GM12878 (cell line): Measurements from ENCODE around the gene DYNLT4. TPM values are rescaled to one million over a fixed set of nuclear protein-coding genes. Genes with fewer than 3 reads are reported as not detected.

Source experiments
- ATF2 ChIP-seq: IDR thresholded peaks from 2 replicates; pipeline ENCODE4 v1.6.1; 2012; ENCODE audit warnings: low read length, inconsistent platforms
- BHLHE40 ChIP-seq, 2 experiments: fragments of 450-650 bp in 1 of 2; IDR thresholded peaks; 2 replicates each; pipeline ENCODE4 v1.6.1; 2011 to 2017; ENCODE audit warnings: low read depth in 2 of 2, borderline replicate concordance in 1 of 2, improper control_type of control experiment in 1 of 2, low read length in 1 of 2, mild to moderate bottlenecking in 1 of 2
- BMI1 ChIP-seq: fragments of 450-650 bp; IDR thresholded peaks from 2 replicates; pipeline ENCODE4 v1.6.1; 2016; ENCODE audit warnings: mild to moderate bottlenecking, moderate library complexity, borderline replicate concordance
- CEBPZ ChIP-seq: fragments of 150-350 bp; IDR thresholded peaks from 2 replicates; pipeline ENCODE4 v1.6.1; 2016; ENCODE audit warnings: low read depth, low read length
- FOXM1 ChIP-seq: IDR thresholded peaks from 2 replicates; pipeline ENCODE4 v1.6.1; 2012; ENCODE audit warnings: low read depth, mild to moderate bottlenecking, inconsistent platforms, low read length, moderate library complexity
- IKZF1 ChIP-seq: fragments of 450-650 bp; conservative IDR thresholded peaks from 2 replicates; pipeline ENCODE4 v1.6.1; 2017; ENCODE audit warnings: antibody characterized with exemption, mild to moderate bottlenecking
- MEF2A ChIP-seq: IDR thresholded peaks from 2 replicates; pipeline ENCODE4 v1.6.1; 2011; ENCODE audit warnings: low read depth, mild to moderate bottlenecking, low read length, moderate library complexity; ENCODE audit not compliant: insufficient read depth
- PML ChIP-seq: IDR thresholded peaks from 2 replicates; pipeline ENCODE4 v1.6.1; 2012; ENCODE audit warnings: low read length, inconsistent platforms
- SIX5 ChIP-seq: IDR thresholded peaks from 2 replicates; pipeline ENCODE4 v1.6.1; 2011; ENCODE audit warnings: mild to moderate bottlenecking, low read depth, low read length, moderate library complexity; ENCODE audit not compliant: severe bottlenecking
- SMARCA5 ChIP-seq: fragments of 450-650 bp; IDR thresholded peaks from 2 replicates; pipeline ENCODE4 v1.6.1; 2017; ENCODE audit warnings: mild to moderate bottlenecking
- SMC3 ChIP-seq: IDR thresholded peaks from 2 replicates; pipeline ENCODE4 v1.6.1; 2011; ENCODE audit warnings: low read length, improper control_type of control experiment, borderline replicate concordance
- polyA plus RNA-seq, 11 experiments: library from polyadenylated mRNA; depleted of rRNA in 4 of 11; unstranded in 6 of 11; stranded (reverse) in 5 of 11; fragments of >200 nt; fragmentation: Nextera tagmentation in 4 of 11; fragmentation: Illumina TruSeq in 1 of 11; extraction: Ambion mirVana in 4 of 11; extraction: Trizol in 1 of 11; gene quantifications; 1 replicate in 1 of 11; 2 replicates in 10 of 11; pipeline versions ENCODE4 v1.2.1 to v1.2.3, GENCODE V29; 2011 to 2016; ENCODE audit warnings: inconsistent platforms in 2 of 11, missing spikeins in 2 of 11, low read depth in 1 of 11
- total RNA-seq, 4 experiments: library from RNA; depleted of rRNA in 3 of 4; stranded (reverse); fragments of >200 nt in 3 of 4; fragmentation: Illumina TruSeq in 1 of 4; extraction: Trizol in 1 of 4; gene quantifications; 2 replicates each; pipeline versions ENCODE4 v1.2.1 to v1.2.3, GENCODE V29; 2013 to 2021
- TF ChIP-seq, protein P1 (sequence below): IDR thresholded peaks from 2 replicates; pipeline ENCODE4 v1.6.1; 2011; ENCODE audit warnings: borderline replicate concordance, low read depth, mild to moderate bottlenecking, moderate library complexity, mixed read lengths, low read length; ENCODE audit not compliant: insufficient read depth; ENCODE audit errors: extremely low read length
- TF ChIP-seq, protein P2 (sequence below): fragments of 450-650 bp; formaldehyde crosslinking; IDR thresholded peaks from 2 replicates; pipeline ENCODE4 v1.4.0; 2020; ENCODE audit warnings: mild to moderate bottlenecking, moderate library complexity
- TF ChIP-seq, protein P3 (sequence below): IDR thresholded peaks from 2 replicates; pipeline ENCODE4 v1.6.1; 2012; ENCODE audit warnings: mild to moderate bottlenecking, low read depth, low read length

DYNLT4 gene
- total and polyA plus RNA-seq, 10 of the 15 experiments (the other 5 are each of a cell fraction or from before 2014, with no cell fraction given), result 0.23 to 0.28 TPM; not detected in 8

- TF ChIP-seq SMC3 (no peak), PML (peak; percentile 99), MEF2A (0 out of 2 replicates have a peak, but pooled peaks have one; percentile 41), BHLHE40 (IDR thresholded peaks at IDR 0.05; ENCODE audit: borderline replicate concordance in 1 of 2, low read depth in 2 of 2, low read length in 1 of 2) (peak; percentile 47 to 84; a peak in 3 of 4 replicates), SIX5 (peak; percentile 42), SMARCA5 (0 out of 2 replicates have a peak, but pooled peaks have one; percentile 60), FOXM1 (0 out of 2 replicates have a peak, but pooled peaks have one; percentile 78), BMI1 (no peak), CEBPZ (no peak), IKZF1 (peak; percentile 72), ATF2 (no peak)
- TF ChIP-seq, protein P1, sequence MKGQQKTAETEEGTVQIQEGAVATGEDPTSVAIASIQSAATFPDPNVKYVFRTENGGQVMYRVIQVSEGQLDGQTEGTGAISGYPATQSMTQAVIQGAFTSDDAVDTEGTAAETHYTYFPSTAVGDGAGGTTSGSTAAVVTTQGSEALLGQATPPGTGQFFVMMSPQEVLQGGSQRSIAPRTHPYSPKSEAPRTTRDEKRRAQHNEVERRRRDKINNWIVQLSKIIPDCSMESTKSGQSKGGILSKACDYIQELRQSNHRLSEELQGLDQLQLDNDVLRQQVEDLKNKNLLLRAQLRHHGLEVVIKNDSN, result peak; percentile 14
- TF ChIP-seq, protein P2, sequence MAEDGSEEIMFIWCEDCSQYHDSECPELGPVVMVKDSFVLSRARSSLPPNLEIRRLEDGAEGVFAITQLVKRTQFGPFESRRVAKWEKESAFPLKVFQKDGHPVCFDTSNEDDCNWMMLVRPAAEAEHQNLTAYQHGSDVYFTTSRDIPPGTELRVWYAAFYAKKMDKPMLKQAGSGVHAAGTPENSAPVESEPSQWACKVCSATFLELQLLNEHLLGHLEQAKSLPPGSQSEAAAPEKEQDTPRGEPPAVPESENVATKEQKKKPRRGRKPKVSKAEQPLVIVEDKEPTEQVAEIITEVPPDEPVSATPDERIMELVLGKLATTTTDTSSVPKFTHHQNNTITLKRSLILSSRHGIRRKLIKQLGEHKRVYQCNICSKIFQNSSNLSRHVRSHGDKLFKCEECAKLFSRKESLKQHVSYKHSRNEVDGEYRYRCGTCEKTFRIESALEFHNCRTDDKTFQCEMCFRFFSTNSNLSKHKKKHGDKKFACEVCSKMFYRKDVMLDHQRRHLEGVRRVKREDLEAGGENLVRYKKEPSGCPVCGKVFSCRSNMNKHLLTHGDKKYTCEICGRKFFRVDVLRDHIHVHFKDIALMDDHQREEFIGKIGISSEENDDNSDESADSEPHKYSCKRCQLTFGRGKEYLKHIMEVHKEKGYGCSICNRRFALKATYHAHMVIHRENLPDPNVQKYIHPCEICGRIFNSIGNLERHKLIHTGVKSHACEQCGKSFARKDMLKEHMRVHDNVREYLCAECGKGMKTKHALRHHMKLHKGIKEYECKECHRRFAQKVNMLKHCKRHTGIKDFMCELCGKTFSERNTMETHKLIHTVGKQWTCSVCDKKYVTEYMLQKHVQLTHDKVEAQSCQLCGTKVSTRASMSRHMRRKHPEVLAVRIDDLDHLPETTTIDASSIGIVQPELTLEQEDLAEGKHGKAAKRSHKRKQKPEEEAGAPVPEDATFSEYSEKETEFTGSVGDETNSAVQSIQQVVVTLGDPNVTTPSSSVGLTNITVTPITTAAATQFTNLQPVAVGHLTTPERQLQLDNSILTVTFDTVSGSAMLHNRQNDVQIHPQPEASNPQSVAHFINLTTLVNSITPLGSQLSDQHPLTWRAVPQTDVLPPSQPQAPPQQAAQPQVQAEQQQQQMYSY (CRISPR knock-in tag), result no peak
- TF ChIP-seq, protein P3, sequence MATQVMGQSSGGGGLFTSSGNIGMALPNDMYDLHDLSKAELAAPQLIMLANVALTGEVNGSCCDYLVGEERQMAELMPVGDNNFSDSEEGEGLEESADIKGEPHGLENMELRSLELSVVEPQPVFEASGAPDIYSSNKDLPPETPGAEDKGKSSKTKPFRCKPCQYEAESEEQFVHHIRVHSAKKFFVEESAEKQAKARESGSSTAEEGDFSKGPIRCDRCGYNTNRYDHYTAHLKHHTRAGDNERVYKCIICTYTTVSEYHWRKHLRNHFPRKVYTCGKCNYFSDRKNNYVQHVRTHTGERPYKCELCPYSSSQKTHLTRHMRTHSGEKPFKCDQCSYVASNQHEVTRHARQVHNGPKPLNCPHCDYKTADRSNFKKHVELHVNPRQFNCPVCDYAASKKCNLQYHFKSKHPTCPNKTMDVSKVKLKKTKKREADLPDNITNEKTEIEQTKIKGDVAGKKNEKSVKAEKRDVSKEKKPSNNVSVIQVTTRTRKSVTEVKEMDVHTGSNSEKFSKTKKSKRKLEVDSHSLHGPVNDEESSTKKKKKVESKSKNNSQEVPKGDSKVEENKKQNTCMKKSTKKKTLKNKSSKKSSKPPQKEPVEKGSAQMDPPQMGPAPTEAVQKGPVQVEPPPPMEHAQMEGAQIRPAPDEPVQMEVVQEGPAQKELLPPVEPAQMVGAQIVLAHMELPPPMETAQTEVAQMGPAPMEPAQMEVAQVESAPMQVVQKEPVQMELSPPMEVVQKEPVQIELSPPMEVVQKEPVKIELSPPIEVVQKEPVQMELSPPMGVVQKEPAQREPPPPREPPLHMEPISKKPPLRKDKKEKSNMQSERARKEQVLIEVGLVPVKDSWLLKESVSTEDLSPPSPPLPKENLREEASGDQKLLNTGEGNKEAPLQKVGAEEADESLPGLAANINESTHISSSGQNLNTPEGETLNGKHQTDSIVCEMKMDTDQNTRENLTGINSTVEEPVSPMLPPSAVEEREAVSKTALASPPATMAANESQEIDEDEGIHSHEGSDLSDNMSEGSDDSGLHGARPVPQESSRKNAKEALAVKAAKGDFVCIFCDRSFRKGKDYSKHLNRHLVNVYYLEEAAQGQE, result peak; percentile 26; the same call in 1 of the 2 replicates
Observed at GRCh38 chr1:44775078-44775929, 31.8 kb downstream of the DYNLT4 start, which contains the start of gene RPS8 (continued).
